ENCODE data around the gene RPL38.
A peak's percentile ranks its signal among the peaks of the same experiment; 100 is the strongest.

RPL38 gene

GRCh38 chr17:74203439-74204240 lies at the start of gene RPL38:
RPL38 (plus strand) TSS chr17:74203678; CDS start chr17:74203956, 278 bp downstream.
- DNase-seq (ENCODE audit: low read depth) = peak; percentile 99
- peak; percentile 96 for TF ChIP-seq CTCF (IDR thresholded peaks at IDR 0.05; ENCODE audit: low read length, missing control alignments)
- H3K4me3 ChIP-seq (replicated peaks; ENCODE audit: low read depth, low read length) = peak within 1 kb of the TSS; percentile 94

- TF ChIP-seq CTCF (IDR thresholded peaks at IDR 0.05; ENCODE audit: low read length, missing control alignments) = no peak
- H3K4me3 ChIP-seq (replicated peaks; ENCODE audit: low read depth, low read length) = no peak overlapping the region
Observed at GRCh38 chr17:74153821-74154430, 49.6 kb upstream of the RPL38 start.

GRCh38 chr17:74156878-74157277 lies 46.6 kb upstream of the RPL38 start:
- H3K4me3 ChIP-seq (replicated peaks; ENCODE audit: low read depth, low read length) = no peak overlapping the region
- no peak for TF ChIP-seq CTCF (IDR thresholded peaks at IDR 0.05; ENCODE audit: low read length, missing control alignments)
- no peak for DNase-seq (ENCODE audit: low read depth)

More at GRCh38 chr17:74153821-74154430, 49.6 kb upstream of the RPL38 start:
- no peak for DNase-seq (ENCODE audit: low read depth)

- no peak for TF ChIP-seq CTCF (IDR thresholded peaks at IDR 0.05; ENCODE audit: low read length, missing control alignments)
- H3K4me3 ChIP-seq (replicated peaks; ENCODE audit: low read depth, low read length) = no peak overlapping the region
- DNase-seq (ENCODE audit: low read depth) = no peak
Observed at GRCh38 chr17:74157366-74157765, 46.1 kb upstream of the RPL38 start.

- no peak for DNase-seq (ENCODE audit: low read depth)
- TF ChIP-seq CTCF (IDR thresholded peaks at IDR 0.05; ENCODE audit: low read length, missing control alignments) = no peak
- H3K4me3 ChIP-seq (replicated peaks; ENCODE audit: low read depth, low read length) = no peak overlapping the region
Observed at GRCh38 chr17:74158761-74159160, 44.7 kb upstream of the RPL38 start.

- no peak overlapping the region for H3K4me3 ChIP-seq (replicated peaks; ENCODE audit: low read depth, low read length)
- no peak for TF ChIP-seq CTCF (IDR thresholded peaks at IDR 0.05; ENCODE audit: low read length, missing control alignments)
- no peak for DNase-seq (ENCODE audit: low read depth)
Observed at GRCh38 chr17:74159226-74159840, 44.1 kb upstream of the RPL38 start.

Data from fibroblast of pulmonary artery (primary cell).